CD4-positive, alpha-beta T cell treated with Interleukin-17A for 4 hours (primary cell): ENCODE measurements around the gene ING4.

Source experiments
- DNase-seq: peaks from one replicate; pipeline ENCODE4 v3.0.0-alpha.2; 2020; ENCODE audit warnings: mixed read lengths

The ING4 gene

GRCh38 chr12:6635375-6635855 lies 27.5 kb downstream of the ING4 start:
- peak; percentile 42 for DNase-seq

- DNase-seq: peak; percentile 74
These were observed 30.6 kb downstream of the ING4 start for GRCh38 chr12:6632026-6632983.

GRCh38 chr12:6631549-6631961 lies 31.4 kb downstream of the ING4 start:
- DNase-seq: peak; percentile 41

DNA sequence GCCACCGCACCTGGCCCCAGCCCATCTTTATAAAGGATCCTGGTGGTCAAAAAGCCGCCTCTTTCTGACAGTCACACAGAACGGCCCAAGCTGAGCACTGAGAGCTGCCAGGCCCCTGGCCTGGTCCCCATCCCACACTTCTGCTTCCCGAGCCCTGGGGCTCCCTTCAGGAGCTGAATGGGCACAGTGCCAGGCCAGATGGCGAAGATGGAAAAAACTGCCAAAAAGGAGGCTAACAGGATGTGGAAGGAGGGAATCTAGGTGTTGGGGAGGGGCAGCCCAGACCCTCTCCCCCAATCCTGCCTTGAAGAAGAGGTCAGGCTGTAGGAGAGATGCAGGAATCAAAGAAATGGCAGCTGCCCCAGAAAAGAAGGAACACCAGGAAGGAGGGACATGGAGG lies 32.2 kb downstream of the ING4 start:
- DNase-seq: no peak

GRCh38 chr12:6627616-6628015 lies 35.3 kb downstream of the ING4 start:
- DNase-seq: peak; percentile 75

DNA sequence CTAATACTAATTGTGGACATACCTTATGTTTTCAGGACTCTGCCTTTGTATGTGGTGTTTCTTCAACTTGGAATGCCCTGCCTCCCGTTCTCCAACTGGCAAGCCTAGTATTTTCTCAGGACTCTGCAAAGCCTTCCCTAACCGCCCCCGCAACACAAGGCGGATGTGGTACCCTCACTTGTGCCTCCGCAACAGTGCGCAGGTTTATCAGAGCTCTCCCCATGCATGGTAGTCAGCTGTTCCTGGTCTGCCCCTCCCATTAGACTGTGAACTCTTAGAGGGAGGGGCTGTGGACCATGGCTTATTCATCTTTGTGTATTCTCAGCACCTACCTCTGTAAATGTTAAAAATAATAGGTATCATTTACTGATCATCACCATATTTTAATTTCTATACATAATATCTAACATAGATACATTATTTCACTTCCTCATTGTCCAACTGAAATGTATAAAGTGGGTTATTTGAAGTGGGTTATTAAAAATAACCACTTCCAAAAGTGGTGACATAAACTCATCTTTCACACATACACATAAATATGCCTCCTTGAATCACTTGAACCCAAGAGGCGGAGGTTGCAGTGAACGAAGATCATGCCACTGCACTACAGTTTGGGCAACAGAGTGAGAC lies 36.1 kb downstream of the ING4 start:
- DNase-seq: peak; percentile 32

- no peak for DNase-seq
These were observed 42.0 kb downstream of the ING4 start for GRCh38 chr12:6620885-6621274.

GRCh38 chr12:6620137-6620884 lies 42.6 kb downstream of the ING4 start:
- DNase-seq: peak; percentile 68

GRCh38 chr12:6618483-6619225 lies 44.3 kb downstream of the ING4 start:
- DNase-seq: no peak

DNA sequence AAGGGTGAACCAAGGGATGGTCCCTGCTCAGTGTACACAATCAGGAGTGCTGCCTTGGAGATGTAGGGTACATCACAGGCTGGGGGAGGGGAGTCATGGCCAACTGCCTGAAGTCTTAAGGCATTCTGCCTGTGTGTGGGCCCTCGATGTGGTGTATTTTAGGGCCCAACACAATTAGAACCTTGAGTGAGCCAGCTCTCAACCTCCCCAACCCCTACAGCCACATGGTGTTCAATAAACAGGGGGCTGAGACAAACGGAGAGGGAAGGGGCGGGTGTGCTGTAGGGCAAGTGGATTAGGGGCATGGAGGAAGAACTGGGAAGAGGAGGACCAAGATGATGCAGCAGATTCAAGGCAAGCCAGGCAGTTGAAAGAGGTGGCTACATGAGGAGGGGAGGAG lies 47.1 kb downstream of the ING4 start:
- no peak for DNase-seq

- DNase-seq: no peak
These were observed 48.3 kb downstream of the ING4 start for GRCh38 chr12:6614513-6615172.

DNA sequence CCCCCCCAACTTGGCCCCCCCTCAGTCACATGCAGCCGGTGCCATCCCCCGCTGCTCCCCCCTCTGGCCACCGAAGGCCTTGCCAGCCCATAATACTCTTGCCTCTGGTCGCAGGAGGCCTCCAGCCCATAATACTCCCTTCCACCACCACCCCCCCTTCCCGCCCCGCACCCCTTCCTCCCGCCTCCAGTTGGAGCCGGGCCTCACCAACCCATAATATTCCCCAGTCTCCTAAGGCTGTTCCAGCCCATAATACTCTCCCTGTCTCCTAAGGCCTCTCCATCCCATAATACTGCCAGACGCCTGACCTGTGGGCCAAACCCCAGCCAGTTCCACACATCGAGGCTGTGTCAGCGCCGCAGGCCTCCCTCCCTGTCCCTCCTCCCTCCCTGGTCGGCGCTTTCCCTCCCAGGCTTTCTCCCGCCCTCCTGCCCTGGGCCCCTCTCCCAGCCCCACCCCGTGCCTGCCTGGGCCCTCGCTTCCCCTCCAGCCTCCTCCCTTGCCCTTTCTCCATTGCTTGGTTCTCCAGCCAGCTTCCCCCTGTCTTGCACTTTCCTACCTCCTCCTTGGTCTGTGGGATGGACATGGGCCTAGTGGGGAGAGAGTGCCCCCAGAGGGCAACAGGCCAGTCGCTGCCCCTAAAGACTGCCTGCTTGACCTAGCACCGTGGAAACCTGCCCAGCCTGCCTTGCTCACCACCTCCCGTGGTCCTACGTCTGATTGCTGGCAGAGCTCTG lies 49.0 kb downstream of the ING4 start:
- DNase-seq: peak; percentile 51

GRCh38 chr12:6613015-6613775 lies 49.7 kb downstream of the ING4 start:
- peak; percentile 40 for DNase-seq

- DNase-seq: no peak
These were observed 50.3 kb downstream of the ING4 start for GRCh38 chr12:6612652-6613014.

GRCh38 chr12:6612247-6612646 lies 50.7 kb downstream of the ING4 start:
- peak; percentile 70 for DNase-seq

GRCh38 chr12:6608592-6609281 lies 54.2 kb downstream of the ING4 start:
- peak; percentile 37 for DNase-seq

GRCh38 chr12:6607751-6608591 lies 54.9 kb downstream of the ING4 start:
- DNase-seq: peak; percentile 61

- peak; percentile 81 for DNase-seq
These were observed 56.4 kb downstream of the ING4 start for GRCh38 chr12:6606331-6607131.
